ENCODE data around the gene CYP4V2.

The CYP4V2 gene

DNA sequence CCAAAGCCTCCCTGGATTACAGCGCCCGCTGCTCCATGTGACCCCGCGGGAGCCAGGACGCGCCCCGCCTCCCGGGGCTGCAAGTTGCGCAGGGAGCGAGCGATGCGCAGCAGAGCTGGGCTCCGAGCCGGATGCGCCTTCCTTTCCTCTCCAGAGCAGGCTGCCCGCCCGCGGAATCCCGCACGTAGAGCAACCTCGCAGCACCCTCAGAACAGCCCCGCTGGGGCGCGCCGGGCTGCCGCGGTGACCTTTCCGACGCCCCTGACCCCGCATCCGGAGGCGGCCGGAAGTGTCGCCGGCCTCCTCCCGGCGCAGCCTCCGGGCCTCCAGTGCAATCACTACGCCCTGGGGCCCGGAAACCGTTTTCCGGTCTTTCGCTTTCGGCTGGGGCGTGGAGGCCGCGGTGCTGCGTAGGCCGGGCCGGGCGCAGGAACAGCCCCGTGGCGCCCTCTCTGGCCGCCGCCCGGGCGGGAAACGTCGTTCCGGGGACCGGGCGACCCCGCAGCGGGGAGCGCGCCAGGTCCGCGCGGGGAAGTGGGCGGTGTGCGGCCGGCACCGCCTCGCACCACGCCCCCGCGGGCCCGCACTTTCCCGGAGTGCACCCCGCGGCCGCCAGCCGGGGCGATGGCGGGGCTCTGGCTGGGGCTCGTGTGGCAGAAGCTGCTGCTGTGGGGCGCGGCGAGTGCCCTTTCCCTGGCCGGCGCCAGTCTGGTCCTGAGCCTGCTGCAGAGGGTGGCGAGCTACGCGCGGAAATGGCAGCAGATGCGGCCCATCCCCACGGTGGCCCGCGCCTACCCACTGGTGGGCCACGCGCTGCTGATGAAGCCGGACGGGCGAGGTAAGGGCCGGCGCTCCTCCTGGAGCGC is at the start of gene CYP4V2:
TSS of gene CYP4V2 (plus strand) at position 368 of the 866 bp plus-strand sequence. CDS start at position 625, 257 bp downstream.
- peak; percentile 88 for DNase-seq

DNA sequence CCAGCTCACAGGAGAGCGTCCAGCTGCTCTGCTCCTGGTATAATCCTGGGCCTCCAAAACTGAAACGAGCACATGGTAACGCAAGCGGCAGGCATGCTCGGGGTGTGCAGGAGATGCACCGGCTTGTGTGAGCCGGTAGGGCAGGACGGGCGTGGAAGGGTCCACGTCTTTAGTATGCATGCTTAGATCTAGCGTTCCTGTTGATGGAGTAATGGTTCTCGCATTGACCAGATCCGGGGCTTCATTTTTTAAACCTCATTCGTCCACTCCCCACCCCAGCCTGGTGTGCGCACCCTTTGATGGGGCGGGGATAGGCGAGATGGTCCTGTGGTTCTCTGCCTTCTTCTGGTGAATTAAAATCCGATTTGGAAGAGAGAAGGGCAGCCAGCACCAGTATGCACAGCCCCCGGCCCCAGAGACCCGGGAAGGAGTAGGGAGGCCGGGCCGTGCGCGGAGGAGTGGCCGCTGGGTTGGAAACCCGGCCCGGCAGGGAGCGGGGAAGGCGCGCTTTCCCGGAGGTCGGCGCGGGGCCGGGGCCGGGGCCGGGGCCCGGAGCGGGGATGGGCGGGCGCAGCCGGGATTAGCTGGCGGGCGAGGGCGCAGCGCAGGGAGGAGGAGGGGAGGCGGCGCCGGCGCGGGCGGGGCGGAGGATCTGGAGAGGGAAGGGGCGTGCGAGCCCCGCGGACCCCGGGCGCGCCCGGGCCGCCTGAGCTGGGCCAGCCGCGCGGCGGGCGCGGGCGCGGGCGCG is 47.0 kb upstream of the CYP4V2 start:
- DNase-seq, result no peak

DNA sequence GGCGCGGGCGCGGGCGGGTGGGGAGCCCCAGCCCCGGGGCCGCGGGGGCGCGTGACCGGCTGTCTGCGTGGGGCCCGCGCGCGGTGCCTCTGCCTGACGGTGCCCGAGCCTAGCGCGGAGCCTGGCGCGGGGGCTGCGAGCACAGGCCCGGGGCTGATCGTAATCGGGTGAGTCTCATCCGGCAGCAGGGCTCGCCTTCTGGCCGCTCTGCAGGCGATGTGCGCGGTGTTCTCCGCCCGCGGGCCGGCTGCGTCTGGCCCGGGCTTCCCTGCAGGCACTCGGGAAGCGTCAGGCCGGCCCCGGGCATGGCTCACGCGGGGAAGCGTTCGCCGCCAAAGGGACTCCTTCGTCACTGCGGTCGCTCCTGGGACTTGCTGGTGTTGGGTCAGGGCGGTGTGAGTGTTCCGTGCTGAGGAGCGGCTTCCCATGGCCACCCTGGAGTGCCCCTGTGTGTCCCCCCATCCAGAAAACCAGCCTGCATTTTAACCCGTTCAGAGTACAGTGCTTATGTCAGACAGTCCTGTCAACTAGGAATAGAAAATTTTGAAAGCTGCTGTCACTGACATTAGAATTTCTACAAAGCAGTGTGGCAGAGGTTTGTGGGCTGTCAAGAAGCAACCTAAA is 46.3 kb upstream of the CYP4V2 start:
- no peak for DNase-seq

DNA sequence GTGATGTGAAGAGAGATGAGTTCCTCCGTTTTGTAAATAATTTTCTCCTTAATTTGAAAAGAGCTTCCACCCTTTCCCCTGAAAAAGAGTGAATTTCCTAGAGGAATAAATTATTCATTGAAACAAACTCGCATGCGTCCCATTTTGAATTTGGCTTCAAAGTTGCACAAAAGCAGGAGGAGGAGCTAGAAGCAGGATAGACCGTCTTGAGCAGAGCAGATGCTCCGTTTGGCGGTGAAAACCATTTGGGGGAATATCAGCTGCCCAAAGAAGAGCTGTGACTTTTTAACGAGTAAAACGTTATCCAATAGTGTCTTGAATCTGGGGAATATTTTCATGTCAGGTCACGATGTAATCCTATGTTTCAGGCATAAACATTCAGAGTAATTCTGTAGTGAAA is 44.9 kb upstream of the CYP4V2 start:
- DNase-seq, result no peak

DNA sequence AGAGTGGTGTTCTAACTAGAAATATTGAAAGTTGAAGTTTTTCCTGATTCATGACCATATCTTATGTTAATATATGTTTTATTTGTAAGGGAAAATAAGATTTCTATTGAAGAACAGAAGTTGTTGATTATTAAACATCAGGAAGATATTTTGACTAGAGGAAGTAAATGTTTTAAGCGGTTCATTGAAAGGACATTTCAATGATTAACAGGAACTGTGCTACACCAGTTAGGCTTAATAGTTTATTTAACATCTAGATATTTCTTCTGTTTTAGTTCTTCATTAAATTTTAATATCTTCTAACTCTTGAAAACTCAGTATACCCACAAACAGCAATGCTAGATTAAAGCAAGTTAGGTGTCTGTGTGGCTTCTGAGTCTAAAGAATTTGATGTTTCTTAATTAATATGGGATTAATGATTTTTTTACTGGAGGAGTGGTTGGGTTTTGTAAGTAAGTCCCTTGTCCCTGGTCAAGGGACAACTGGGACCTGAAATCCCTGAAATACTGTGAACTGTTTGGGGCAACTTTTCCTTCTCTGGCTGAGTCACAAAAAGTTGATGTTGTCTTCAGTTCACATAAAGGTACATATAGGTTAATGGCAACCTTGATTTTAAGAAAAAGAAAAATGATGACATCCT is 42.9 kb upstream of the CYP4V2 start:
- no peak for DNase-seq

DNA sequence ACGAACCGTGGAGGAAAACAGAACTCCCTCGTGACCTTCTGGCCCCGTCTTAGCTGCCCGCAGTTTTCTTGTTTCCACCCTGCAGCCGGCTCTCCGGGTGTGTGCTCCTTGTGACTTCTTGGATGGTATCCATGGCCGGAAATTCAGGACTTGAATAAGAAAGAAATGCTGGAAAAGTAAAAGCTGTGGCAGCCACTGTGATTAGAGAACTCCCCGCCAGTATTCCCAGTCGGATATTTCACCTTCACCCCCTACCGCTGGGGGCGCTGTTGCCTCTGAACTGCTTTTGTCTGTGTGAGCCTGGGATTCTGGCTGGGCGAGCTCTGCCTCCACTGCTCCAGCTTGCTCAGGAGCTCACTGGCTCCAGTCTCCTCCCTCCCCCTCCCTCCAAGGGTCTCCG is 41.5 kb upstream of the CYP4V2 start:
- no peak for DNase-seq

DNA sequence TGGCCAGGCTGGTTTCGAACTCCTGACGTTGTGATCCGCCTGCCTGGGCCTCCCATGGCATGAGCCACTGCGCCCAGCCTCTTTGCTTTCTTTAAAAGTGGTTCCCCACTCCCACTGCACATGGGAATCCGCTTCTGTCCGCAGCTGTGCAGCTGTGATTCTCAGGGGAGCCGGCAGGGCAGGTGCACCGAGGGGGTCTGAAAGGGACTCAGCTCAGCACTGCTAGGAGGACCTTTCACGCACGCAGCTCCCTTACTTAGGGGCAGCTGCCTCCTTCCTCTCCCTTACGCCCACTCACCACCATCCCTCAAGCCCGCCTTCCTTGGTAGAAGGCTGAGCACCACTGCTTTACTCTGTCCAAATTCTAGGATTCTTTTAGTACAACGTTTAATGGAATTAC is 40.4 kb upstream of the CYP4V2 start:
- DNase-seq, result no peak

DNA sequence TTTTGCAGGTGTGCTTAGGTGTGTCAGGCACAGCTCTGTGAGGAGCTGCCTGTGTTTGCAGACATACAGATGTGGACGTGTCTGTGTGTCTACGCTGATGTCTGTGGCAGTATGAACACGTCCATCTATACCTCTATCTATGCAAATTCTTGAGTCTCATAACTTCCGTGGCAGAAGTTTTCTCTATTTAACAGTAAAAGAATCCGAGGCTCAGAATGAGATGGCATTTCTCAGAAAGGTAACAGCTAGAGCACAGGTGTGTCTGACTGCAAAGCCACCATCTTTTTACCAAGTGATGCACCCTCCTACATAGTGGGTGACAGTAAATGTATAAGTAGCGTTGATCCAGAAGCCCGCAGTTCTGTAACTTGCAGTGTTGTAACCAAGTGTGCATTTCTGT is 39.9 kb upstream of the CYP4V2 start:
- no peak for DNase-seq

DNA sequence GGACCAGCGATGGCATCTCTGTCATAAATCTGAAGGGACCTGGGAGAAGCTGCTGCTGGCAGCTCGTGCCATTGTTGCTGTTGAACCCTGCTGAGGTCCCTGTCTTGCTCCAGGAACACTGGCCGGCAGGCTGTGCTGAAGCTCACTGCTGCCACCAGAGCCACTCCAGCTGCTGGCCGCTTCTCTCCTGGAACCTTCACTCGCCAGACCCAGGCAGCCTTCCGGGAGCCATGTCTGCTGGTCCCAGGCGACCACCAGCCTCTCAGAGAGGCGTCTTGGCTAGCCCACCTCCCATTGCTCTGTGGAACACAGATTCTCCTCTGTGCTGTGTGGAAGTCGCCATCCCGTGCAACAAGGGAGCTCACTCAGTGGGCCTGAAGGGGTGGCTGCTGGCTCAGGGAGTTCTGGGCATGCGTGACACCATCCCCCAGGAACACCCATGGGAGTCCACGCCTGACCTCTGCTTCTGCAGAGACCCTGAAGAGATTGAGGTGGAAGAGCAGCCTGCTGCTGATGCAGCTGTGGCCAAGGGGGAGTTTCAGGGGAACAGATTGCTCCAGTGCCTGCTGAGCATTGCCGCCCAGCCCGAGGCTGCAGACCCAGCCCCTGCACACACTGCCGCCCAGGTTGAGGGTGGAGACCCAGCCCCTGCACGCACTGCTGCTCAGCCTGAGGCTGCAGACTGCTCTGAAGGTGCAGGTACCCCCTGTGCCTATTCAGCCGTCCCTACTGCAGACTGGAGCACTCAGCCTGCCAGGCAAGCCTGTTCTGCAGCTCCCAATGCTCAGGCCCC is 33.1 kb upstream of the CYP4V2 start:
- DNase-seq, result no peak

DNA sequence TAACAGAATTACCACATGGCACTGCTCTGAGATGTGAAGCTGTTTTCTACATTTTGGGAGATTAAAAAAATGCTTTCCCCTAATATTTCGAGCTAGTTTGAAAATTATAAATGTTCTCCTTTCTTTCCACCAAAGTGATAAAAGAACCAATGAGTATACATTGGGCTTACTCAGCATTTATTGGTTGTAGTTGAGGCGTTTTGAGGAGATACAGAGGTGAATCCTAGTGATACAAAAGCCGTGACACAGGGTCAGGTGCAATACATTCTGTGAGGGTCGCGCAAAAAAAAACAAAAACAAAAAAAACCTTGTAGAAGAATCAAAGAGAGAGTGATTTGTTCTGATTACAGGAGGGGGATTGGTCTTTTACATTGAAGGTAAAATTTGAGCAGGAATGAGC is 32.4 kb upstream of the CYP4V2 start:
- no peak for DNase-seq

DNA sequence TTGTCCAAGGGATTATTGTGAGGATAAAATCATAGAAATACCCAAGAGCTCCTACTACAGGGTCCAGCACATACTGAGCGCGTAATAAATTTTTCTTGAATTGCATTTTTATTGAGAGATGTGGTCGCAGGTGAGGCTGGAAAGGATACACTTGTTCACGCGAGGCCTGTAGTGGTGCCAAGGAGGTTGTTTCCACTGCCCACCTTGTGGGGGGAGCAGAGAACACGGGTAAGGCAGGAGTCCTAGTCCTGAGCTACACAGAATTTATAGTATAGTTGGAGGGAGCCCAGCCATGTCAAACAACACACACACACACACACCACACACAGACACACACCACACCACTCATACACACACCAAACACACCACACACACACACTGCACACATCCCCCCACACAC is 31.8 kb upstream of the CYP4V2 start:
- DNase-seq, result no peak

DNA sequence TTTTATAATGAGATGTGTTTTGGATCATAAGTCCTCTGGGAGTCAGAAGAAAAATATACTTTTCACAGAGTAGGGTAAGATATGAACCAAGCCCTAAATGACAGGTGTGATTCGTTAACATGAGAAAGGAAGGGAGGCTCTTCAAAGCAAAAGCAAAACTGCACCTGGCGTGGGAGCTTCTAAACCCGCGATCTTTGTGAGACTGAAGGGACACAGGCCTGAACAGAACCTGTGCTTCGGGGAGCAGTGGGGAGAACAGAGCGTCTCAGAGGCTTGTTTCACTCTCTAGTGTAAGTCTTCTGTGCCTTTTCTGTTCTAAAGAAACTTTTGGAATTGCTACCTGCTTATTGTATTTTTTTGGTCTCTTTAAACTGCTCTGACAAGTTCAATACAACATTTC is 30.2 kb upstream of the CYP4V2 start:
- DNase-seq, result no peak

DNA sequence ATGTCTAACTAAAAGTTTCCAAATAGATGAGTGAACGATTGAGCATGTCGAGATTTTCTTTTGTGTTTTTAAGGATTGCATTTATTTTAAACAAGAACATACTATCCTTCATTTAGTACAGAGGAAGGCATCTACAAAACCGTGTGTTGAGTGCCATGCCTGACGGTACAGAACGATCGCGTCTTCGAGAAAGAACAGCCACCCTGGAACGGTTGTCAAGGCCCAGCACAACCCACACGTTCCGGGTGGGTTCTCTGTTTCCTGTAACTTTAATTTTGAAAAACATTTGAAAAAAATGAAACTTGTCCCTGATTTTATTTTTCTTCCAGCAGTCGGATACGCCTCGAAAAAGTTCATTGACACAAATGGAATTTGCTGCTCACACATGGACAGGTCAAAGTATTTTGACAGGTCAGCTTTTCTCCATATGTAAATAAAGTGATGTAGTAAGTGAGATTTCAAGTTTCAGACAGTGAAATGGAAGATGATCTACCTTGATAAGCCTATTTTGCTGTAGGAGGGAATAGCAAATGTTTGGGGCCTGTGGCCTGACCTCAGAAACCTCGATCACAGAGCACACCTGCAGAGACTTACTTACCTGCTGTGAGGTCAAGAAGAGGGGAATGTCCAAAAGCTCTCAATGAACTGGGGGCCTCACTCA is 24.4 kb upstream of the CYP4V2 start:
- no peak for DNase-seq

DNA sequence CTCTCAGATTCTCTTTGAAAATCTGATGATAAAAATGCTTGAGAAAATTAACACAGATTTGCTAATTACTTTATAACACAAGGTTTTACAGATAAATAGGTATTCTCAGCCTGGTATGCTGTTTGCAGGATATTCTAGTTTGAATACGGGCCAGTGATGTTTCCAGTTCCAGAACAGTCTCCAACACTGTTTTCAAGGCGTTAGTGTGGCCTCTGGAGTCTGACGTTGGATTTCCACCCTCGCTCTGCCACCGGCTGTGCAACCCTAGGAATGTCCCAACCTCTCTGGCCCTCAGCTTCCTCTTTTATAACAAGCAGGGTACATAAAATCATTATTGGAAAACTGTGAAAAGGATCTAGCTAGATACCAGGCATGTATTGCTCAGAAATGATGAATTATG is 23.8 kb upstream of the CYP4V2 start:
- no peak for DNase-seq

DNA sequence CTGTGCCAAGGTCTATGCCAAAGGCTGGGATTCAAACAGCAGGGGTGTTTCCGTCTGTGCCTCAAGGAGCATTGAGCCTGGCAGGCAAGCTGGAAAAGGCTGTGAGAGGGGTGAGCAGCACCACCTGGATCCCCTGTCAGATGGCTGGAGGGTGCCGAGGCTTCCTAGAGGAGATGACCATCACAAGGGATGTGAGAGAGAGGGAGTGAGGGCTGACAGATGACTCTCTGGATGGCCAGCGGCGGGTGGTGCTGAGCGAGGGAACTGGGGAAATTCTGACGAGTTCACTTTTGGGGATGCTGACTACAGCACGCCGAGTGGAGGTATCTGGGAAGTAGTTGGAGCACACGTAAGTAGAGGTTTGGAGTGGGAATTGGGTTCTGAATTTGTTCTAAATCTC is 22.6 kb upstream of the CYP4V2 start:
- no peak for DNase-seq

DNA sequence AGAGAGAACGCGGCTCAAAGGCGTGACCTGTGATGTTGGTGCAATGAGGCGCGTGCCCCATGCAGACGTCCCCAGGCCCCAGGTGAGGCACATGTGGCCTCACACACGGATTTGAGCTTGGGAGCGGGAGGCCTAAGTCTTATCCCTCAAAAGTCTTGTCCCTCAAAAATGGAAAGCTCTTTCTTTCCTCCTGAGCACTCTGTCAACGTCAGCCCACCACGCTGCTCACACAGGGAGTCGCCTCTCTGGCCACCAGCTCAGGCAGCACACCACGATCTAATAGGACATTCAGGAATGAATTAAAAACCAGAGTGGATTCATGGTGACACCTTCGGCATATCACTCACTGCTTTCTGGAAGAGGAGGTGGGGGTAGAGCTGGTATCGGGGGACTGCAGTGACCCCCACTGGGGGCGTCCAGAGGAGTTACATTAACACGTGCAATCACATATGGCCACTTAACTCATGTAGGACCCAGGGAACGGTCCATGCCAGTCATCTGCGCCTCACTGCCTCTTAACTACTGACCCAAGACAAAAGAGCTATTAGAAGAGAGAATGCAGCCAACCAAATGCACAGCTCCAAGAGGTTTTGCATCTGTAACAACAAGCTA is 21.9 kb upstream of the CYP4V2 start:
- no peak for DNase-seq

DNA sequence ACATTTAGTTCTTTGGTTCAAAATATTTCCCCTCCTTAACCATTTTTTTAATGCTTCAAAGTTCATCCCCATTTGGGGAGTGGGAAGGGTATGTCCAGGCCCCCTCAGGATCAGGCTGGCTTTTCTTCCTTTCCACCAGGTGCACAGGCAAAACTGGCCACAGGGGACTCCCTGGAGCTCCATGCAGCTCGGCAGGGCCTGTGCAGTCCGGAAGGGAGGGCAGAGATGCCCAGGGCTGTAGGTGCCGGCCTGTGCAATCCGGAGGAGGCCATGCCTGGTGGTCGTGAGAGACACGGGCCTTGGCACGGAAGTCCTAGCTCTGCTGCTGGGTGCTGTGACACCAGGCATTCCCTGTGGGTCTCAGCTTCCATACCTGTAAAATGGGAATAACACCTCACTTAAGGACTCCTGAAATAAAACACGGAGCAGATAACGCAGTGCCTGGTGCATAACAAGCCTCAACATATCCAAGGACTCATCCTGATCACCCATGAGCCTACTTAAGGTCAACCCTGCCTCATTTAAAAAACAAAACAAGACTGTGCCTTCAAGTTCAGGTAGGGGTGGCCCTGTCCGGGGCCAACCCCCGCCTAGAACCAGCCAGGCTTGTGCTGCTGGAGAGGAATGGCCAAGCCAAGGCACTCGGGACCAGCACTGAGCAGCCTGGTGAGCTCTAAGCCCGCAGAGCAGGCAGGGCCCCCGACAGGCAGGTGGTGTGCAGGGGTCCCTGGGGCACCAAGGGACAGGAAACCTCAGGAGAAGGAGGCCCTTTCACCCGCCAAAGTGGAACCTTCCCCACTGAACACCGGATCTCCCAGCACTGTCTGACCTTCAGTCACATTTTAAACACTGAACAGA is 21.2 kb upstream of the CYP4V2 start:
- no peak for DNase-seq

DNA sequence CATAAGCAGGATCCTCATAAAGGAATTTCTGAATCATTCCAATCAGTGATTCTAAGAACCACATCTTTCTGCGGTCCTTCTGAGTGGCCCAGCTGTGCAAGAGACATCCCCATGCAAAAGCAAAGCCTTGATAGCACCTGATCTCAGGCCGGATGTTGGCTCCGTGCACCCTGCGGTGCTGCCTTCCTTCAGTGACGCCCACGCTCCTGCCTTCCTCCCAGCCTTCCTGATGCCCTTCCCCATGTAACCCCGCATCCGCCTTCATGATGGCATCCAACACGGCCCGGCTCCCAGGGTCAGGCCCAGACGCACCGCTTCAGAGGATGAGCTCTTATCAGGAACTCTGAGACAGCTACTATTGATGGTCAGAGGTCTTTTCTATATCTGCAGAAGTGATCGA is 20.4 kb upstream of the CYP4V2 start:
- no peak for DNase-seq

DNA sequence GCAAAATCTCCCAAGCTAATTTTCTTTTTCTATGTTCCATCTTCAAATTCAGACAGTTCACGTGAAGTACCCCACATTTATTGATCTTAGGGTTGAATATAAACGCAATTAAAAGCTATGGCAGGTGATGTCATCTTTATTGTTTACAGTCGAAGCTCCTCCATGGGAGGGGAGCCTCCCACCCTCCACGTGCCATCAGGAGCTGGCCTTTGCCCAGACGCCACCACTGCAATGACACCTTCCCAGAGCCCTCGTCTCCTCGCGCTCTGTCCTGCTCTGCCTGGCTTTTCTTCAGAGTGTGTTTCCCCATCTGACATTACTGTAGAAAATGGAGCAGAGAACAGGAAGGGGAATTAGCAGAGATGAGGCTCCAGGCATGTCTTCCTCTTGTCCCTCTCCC is 18.8 kb upstream of the CYP4V2 start:
- DNase-seq, result no peak

DNA sequence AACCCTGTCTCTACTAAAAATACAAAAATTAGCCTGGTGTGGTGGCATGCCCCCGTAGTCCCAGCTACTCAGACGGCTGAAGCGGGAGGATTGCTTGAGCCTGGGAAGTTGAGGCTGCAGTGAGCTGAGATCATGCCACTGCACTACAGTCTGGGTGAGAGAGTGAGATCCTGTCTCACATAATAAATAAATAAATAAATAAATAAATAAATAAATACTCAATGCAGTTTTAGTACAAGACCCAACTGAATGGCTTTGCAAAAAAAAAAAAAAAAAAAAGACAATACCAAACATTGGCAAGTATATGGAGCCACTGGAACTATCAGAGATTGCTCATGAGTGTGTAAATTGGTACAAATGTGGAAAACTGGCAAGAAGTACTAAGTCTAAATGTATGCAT is 3.3 kb upstream of the CYP4V2 start:
- DNase-seq, result no peak

DNA sequence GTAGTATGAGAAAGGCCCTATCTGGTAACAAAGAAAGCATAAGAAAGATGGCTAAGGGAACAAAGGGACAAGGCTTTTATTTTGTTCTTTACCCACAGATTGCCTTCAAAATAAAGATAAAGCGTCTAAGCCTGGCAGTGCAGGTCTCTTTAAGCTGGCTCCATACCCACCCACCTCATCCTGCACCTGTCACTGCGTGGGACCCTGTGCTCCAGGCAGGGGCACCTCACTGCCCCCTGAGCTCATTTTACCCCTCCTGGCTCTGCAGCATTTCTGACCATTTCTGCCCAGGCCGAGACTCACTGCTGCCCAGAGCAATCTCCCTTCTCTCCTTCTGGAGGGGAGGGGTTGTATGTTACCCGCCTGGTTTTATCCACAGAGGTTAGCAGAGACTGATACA is 1.7 kb upstream of the CYP4V2 start:
- no peak for DNase-seq
